OCI-LY3 (cell line): Measurements from ENCODE around the gene MYLK4.

ENCODE experiments used
- EZH2phosphoT487 ChIP-seq: fragments of 200-600 bp; shearing (Covaris generic); IDR thresholded peaks from 2 replicates; pipeline ENCODE4 v1.6.1; 2018; ENCODE audit warnings: antibody characterized with exemption, mixed run types, low read depth
- TF ChIP-seq, protein P1 (sequence below): fragments of 200-600, 300-600 bp; sonication (generic); IDR thresholded peaks from 2 replicates; pipeline ENCODE4 v1.5.1; 2014; ENCODE audit warnings: antibody characterized with exemption, low read length, low read depth

DNA sequence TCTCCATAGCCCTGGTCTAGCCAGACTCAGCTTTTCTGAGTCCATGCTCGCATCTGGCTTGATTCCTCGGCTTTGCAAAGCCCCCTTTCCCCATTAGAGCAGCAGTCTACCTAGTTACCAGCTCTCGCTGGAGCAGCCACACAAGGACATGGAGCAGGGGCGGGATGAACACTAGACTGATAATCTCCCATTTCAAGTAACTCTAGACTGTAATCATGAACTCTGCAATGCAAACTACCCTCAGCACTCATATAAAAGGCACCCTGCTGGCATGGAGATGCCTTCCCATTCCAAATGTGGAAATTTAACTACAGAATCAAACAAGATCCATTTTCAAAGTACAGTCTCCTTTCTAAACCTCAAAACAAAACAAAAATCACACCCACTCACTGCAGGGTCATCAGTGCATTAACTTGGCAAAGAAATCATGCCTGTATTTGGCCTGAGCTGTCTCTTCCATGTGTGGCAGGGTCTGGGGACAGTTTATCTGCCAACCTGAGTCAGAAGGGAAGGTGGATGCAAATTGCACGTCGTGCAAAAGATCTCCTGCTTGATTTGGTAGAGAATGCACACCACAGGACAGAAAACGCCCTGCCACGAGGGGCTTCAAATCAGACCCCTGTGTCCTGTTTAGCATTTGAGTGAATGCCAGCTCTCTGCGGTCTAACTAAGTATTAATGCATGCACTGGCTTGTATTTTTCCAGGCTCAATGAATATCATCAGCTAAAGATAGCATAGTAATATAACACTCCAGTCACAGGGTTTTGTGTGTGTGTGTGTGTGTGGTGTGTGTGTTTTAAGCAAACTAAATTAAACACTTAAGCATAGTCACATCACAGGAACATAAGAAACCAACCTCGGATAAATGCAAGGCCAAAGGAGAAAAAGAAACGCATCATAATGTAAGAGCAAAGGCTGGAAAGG is 85.3 kb downstream of the MYLK4 start:
- TF ChIP-seq, protein P1, sequence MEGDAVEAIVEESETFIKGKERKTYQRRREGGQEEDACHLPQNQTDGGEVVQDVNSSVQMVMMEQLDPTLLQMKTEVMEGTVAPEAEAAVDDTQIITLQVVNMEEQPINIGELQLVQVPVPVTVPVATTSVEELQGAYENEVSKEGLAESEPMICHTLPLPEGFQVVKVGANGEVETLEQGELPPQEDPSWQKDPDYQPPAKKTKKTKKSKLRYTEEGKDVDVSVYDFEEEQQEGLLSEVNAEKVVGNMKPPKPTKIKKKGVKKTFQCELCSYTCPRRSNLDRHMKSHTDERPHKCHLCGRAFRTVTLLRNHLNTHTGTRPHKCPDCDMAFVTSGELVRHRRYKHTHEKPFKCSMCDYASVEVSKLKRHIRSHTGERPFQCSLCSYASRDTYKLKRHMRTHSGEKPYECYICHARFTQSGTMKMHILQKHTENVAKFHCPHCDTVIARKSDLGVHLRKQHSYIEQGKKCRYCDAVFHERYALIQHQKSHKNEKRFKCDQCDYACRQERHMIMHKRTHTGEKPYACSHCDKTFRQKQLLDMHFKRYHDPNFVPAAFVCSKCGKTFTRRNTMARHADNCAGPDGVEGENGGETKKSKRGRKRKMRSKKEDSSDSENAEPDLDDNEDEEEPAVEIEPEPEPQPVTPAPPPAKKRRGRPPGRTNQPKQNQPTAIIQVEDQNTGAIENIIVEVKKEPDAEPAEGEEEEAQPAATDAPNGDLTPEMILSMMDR, result no peak
- TF ChIP-seq EZH2phosphoT487, result no peak
